Medulla oblongata (tissue), 1 donor: ENCODE data around the gene IL37.
"Not testable (repeated sequence)": the region's sequence is repeated elsewhere in the genome, so short reads cannot be mapped to it uniquely, and the experiment has no call there.

Source experiments
- DNase-seq: peaks from one replicate; pipeline ENCODE4 v3.0.0-alpha.2; 2015; ENCODE audit errors: extremely low spot score

Gene IL37

DNA sequence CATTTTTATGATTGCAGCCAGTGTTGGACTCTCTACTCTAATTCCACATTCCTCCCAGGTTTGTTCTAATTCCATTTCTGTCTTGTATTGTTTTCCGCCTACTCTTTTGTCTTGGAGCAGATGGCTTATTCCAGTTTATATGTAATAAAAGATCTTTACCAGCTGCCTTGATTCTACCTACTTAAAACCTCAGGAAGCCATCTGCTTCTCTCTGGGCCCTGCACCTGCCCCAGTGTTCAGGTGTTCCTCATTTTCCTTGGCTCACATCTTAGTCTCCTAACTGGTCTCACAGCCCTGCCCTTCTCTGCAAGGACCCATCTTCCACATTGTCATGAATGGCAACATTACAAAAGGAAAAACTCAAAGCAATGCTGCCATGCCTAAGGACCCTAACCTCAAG, 21.0 kb upstream of the IL37 start:
- no peak for DNase-seq

DNA sequence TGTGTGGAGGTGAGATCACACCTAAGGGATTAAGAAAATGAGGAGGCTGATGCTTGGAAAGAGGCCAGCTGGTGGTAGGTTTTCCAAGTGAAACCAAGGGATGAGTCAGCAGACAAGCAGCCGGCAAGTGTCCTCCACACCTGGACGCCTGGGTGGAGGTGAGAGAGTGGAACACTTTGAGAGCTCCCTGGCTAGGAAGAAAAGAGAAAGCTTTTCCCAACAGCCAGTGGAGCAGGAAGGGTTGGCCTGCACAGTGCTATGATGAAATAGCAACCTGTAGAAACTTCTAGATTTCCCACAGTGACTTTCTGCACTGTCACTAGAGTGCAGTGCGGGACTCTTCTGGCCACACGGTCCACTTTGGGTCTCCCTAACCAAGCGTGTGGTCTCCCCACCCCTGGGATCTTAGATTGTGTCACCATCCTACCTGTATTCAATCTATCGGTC, 19.6 kb upstream of the IL37 start:
- no peak for DNase-seq

DNA sequence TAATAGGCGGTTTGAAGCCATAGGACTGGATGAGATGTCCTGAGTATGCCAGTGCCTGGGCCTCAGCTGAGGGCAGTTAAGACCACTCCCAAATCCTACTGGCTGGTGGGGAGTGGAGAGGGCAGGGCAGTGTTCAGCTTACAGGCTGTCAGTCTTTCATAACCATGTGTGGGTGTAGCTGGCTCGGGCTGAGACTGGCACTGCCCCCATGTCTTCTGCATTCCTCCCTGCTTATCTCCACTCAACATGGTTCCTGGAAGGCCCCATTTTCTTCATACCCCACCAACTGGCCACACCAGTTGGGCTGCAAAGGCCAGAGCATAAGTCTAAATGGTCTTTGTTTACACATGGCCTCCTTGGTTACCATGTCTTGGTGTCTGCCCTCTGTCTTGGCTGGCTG, 17.2 kb upstream of the IL37 start:
- no peak for DNase-seq

DNA sequence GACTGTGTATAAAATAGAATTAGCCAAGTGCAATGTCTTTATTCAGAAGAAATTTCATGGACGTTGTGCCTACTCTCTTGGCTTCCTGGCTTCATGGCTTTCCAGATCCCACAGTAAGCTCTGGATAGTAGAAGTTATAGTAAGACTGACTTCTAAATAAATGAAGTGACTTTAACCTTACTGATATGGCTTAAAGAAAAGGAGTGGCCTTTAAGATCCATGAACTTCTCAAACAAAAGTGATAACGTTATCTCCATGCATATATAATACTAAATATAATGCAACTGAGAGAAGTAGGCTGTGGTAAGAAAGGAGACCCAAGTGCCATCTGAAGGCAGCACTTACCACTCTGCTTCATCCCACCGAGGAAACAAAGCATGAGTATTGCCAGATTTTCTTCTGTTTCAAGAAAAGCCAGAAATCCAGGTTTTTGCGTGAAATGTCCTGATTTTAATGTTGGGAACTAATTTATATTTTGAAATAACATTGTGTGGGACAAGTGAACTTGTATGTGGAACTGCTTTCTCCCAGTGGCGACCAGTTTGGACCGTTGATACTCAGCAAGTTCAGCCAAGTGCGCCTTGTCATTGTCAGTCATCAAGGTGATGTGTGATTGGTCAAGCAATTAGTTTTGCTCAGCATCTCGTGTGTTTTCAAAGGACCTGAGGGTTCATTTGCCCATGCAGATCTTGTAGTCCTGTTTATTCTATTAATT, 13.9 kb upstream of the IL37 start:
- no peak for DNase-seq

DNA sequence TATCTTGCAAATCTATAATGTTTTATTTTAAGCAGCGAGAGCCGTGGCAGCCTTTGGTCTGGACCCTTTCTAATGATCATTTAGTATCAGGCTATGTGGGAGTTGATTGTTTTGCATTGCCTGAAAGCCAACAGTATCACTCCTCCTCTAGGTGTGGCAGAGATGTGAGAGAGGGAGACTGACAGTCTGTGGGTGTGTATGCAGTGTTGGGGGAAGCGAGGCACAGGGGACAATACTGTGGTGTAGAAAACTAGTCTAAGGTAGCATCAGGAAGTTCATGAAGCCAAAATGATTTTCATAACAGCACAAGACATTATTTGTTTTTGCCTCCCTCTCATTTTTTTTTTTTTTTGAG, 13.4 kb upstream of the IL37 start:
- no peak for DNase-seq

DNA sequence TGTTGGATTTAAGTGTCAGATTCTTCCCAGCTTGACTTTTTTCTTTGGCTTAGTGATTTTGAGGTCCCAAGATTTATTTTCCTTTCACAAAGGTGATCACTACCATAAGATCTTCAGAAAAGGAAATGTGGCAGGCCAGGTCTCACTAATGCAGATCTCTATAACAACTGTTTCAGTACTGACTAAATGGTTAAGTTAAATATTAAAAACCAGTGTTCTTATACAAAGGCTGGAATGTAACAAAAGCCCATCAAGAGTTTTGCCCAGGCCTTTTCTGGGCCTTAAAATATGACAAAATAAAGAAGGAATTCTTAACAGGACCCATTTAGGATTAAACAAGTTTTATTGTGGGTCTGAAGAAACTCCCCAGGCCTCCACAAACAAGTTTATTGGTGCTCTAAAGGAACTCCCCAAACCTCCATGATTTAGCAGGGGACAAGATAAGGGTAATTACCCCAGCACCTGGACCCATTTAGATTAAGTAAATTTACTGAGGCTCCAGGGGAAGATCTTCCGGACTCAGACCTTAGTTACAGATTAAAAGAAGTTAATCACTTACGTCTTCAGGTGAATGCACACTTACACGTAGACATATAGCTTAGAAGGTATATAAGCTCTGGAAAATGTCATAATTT, 9.4 kb upstream of the IL37 start:
- DNase-seq, result not testable (repeated sequence)

DNA sequence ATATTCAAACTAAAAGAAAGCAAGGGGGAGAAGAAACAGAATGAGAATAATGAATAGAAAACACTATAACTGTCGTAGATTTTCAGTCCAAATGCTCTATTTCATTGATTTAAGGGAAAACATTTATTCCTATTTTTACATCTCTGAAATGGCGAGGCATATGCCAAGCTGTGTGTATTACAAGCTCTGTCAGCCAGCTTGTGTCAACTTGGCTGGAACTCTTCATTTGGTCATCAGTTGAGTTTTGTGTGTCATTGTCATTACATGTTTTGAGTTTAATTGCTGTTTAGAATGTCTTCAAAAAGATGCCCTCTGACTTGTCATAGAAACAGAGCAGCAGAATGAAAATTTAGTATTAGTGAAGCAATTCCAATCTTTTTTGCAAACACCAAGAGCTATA, 8.1 kb upstream of the IL37 start:
- no peak for DNase-seq

DNA sequence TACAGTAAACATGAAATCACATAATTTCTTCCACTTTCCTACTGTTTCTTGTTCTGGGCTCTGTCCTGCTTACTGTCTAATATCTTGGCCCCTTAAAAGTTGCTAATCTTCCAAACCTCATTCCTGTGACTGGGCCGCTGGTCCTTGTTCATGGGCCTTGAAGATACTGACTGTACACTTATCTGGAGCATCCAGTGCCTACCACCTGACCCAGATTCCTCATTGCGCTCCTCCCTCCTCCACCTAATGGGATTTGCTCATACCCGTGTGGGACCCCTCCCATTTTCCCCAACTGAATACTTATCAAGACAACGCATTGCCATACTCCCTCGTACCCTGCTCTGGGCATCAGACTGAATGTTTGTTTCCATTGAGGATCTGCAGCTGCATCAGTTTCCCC, 6.1 kb upstream of the IL37 start:
- no peak for DNase-seq

DNA sequence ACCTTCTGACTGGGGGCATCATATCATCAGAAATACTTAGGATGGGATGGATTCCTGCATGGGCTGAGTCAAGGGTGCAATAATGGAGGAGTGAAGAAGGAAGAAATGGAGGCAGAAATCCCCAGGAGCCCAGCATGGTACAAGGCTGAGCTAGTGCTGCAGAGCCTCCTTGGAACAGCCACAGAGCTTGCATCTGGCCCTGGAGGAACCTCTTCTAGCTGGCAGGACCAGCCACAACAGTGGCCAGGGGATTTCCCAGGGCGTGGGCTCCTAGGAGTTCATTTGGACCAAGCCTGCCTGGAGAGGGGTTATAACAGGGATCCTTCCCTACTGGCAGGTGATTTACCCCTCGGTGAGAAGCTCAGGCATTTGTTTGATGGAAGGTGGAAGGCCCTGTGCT, 4.7 kb upstream of the IL37 start:
- DNase-seq, result no peak

DNA sequence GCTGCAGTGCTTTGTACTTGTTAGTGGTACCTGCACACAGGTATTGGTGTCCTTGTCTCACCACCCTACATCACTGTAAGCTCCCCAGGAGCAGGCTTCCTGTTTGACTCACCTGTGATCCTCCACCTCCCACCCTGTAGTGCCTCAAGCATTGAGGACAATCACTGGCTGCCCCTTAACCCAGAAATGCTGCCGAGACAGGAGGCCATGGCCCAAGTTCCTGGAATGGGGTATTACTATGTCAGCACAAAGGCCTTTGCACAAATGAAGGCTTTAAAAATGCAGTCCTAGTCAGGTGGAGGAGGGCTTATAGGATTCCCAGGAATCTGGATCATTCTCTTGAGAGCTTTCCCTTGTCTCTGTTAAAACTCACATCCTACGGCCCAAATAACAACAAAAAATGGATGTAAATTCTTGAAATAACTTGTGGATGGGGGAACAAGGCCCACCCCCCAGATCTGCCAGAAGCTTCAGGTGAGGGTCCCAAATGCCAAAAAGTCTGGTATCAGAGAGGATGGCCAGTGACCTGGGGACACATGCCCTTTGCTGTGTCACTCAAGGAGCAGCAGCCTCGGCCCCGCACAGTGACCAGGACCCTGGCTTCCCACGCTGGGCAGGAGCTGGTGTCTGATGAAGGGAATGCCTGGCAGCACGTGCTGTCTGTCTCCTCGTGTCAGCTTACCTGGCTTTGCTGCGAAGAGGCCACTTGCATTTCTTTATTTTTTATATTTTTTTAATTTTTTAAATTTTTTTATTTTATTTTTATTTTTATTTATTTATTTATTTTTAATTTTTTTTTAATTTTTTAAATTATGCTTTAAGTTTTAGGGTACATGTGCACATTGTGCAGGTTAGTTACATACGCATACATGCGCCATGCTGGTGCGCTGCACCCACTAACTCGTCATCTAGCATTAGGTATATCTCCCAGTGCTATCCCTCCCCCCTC, 3.7 kb upstream of the IL37 start:
- no peak for DNase-seq

DNA sequence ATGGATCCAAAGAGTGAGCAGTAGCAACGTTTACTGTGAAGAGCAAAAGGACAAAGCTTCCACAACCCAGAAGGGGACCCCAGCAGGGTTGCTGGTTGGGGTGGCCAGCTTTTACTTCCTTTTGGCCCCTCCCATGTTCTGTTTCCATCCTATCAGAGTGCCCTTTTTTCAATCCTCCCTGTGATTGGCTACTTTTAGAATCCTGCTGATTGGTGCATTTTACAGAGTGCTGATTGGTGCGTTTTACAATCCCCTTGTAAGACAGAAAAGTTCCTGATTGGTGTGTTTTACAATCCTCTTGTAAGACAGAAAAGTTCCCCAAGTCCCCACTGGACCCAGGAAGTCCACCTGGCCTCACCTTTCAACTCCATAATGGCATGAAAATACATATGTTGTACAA, 2.4 kb upstream of the IL37 start:
- not testable (repeated sequence) for DNase-seq

DNA sequence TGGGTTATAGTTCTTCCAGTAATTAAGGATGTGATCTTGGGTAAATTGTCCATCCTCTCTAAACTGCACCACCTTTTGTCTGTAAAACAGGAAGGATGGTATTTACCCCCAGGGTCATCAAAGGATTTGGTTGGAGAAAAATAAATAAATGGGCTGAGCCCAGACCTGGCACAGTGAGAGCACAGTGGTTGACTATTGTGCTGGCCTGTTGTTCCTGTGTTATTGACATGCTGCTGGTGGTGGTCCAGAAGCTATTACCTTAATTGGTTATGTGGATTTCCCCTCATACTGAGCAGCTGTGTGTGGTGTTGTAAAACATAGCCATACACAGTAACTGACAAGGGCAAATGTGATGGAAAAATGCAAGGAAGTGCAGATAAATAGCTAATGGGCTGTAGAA, 746 bp upstream of the IL37 start:
- DNase-seq, result no peak

DNA sequence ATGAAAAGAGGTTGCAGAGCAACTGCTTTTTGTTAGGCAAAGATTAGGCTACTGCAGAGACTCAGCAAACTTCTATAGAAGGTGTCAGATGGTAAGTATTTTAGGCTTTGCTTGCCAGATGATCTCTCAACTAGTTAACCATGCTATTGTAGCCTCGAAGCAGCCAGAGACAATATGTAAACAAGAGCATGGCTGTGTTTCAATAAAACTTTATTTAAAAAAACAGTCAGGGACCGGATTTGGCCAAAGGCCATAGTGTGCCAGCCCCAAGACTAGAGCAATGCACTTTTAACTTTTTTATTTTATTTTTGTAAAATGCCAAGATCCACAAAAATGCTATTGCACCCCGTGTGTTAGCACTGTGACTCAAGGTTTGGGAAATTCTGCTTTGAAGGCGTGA, 1.4 kb downstream of the IL37 start:
- DNase-seq, result no peak

DNA sequence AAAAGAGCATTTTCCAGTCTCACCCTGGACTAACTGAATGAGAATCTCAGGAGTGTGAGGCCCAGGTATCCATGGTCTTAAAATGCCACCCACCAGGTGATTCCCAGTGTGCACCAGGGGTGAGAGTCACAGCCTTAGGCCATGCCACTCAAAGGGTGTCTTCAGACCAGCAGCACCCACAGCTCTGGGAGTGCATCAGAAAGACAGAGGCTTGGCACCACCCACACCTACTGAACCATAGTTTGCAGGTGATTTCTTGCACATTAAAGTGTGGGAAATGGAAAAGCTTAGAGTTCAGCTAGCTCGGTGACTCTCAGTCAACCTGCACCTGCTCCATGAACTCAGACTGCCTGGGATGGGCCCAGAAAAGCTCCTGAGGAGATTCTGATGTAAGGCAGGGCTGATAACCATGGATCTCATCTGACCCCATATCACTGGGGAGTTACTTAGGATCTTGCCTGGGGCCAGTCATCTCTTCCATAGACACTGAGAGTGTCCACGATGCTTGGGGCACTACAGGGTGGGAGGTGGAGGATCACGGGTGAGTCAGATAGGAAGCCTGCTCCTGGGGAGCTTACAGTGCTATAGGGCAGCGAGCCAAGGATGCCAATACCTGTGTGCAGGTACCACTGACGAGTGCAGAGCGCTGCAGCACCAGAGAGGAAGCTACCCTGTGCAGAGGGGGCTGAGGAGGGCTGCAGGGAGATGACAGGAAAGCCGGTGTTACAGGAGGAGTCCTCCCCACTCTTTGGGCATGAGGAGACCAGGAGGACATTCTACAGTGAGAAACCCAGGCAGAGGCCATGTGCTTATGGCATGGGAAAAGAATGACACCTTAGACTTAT, 4.6 kb downstream of the IL37 start:
- DNase-seq, result no peak

DNA sequence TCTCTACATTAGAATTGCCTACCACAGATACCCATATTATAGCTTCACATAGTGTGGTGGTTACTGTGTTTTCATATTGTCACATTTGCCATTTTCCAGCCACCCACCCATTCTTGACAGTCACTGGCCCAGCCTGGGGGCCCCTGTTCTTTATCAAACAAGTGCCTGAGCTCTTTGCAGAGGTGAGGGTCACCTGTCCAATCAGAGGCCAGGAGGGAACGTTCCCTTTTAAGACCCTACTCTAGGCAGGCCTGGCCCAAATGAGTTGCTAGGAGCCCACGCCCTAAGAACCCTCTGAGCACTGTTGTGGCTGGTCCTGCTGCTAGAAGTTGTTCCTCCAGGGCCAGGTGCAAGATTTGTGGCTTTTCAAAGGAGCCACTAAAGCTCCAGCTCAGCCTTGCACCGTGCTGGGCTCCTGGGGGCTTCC, 5.2 kb downstream of the IL37 start:
- no peak for DNase-seq

DNA sequence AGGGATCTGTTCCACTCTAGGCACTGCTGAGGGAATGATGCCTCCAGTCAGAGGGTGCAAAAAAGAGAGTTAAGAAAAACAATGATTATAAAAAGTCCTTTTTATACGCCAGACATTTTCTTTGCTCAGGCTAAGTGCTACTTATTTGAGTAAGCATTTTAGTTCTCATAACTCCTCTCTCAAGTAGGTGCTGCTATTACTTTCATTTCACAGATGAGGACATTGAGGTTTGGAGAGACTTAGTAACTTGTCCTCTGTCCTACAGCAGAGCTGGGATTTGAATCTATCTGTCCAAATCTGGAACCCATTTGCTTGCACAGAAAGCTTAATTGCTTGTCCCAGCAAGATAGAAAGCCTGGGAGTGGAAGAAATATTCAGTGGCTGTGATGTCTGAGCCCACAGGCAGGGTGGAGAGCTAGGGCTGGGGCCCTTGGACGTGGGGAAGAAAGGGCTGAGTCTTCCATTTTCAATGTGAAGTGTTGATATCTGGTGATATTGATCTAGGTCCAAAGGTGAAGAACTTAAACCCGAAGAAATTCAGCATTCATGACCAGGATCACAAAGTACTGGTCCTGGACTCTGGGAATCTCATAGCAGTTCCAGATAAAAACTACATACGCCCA, 5.8 kb downstream of the IL37 start:
- DNase-seq, result no peak

DNA sequence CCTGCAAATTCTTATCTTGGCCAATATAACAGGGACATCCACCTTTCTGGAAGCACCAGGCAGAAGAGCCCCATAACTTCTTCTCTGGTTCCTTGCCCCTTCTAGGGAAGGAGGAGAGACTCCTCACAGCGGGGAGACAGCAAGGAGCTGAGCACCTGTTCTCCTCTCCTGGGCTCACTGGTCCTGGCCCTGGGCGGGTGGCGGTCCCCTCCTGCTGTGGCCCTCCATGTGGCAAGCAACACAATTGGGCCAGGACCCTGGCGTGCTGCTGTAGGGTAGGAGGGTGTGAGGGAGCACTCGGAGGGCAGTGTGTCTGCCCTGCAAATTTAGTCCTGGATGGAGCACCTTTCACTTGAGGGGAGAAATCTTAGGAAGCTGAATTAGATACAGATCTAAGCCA, 6.9 kb downstream of the IL37 start:
- DNase-seq, result no peak

DNA sequence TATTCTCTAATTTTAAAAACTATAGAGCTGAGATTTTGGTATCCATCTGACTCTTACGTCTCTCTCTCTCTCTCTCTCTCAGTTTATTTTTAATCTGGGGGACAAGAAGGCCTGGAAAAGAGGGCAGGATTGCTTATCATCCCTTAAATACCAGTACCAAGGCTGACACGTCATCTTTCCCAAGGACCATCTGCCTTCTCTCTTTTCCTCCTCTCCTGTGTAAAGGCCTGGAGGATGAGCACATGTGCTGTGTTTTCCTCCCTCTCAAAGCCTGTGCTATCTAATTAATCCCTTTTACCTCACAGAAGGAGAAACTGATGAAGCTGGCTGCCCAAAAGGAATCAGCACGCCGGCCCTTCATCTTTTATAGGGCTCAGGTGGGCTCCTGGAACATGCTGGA, 7.3 kb downstream of the IL37 start:
- no peak for DNase-seq

DNA sequence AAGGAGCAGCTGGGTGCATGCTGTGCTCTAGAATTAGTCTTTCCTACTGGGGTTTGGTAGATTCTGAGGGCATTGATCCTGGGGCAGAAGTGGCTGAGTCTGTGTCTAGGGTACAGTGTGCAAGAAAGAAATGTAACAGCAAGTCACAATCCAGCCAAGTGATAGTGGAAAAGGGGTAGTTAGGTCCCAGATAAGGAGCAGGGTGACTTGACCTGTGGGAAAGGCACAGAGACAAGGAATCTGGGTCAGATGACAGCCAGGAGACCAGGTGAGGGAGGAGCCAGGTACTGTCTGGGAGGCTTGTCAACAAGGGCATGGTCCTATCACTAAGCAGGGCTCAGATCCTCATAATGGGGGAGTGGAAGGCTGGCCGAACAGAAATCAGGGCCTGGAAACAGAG, 8.1 kb downstream of the IL37 start:
- DNase-seq, result no peak

DNA sequence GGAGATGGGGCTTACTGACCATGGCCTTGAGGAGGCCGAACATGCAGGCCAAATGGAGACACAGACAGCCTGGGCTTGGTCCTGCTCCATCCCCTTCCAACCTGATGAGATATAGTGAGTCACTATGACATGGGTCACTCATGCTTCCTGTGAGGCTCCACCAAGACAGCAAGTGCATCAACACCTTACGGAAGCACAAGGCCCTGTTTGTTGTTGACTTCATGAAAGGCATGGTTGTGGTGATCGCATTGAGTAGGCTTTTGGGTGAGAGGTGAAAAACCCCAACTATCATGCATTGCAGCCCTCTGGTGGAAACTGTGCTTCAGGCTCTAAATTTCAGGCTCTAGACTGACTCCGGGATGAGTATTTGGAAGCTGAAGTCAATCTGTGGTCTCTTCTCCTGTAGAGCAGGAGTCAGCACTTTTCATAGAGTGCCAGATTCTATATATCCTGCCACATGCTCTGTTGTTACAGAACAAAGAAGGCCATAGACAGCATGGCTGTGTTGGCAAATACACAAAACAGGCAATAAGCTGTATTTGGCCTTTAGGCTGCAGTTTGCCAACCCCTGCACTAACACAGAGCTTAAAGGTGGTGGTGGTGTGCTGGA, 10.1 kb downstream of the IL37 start:
- no peak for DNase-seq

DNA sequence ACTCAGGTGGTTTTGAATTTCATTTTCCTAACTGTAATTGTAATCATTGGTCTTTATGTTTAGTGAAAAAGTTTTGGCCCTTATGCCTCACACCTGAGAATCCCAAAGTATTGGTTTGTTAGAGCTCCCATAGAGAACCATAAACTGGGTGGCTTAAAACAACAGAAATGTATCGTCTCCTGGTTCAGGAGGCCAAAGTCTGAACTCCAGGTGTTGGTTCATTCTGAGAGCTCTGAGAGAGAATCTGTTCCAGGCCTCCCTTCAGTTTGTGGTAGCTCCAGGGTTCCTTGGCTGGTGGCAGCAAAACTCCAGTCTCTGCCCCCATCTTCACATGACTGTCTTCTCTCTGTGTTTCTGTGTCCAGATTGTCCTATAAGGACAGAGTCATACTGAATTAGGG, 11.0 kb downstream of the IL37 start:
- DNase-seq, result no peak
